Activated T-cell treated with anti-CD3 and anti-CD28 coated beads for 4 hours (primary cell): ENCODE data around the gene MAP3K14.
"Not testable (repeated sequence)": the region's sequence is repeated elsewhere in the genome, so short reads cannot be mapped to it uniquely, and the experiment has no call there.

ENCODE experiments used
- DNase-seq: peaks from one replicate; pipeline ENCODE4 v3.0.0-alpha.2; 2020

Gene MAP3K14

GRCh38 chr17:45314741-45315647 lies 1.8 kb downstream of the MAP3K14 start:
- no peak for DNase-seq

DNA sequence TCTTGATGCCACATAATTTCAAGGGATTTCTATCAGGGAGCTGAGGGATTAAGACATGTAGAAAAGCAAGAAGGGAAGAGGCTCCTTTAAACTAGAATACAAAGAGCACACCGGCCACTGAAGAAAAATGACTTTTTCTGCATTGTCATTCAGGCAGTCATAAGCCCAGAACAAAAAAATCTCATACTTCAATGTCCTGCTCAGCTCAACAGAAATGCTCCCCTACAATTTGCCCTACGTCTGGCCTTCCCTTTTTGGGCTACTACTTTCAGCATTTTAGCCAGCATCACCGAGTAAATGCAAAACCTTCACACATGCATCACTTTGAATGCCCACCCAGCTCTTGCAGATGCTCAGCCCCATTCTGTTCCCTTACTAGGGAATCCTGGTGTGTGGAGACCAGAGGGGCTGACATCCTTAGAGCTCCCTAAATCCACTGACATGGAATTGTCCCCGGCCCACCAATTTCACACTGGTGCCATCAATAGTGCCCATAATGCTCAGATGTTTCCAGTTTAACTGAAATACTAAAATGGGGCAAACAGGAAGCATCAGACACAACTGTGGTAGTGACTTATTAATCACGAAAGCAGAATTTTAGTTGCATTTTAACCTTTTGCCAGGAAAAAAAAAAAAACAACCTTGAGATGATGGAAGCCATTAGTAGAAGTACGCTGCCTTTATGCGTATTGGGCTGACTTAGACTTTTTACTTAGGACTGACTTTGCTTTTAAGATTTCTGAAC lies 2.7 kb downstream of the MAP3K14 start:
- DNase-seq = no peak

DNA sequence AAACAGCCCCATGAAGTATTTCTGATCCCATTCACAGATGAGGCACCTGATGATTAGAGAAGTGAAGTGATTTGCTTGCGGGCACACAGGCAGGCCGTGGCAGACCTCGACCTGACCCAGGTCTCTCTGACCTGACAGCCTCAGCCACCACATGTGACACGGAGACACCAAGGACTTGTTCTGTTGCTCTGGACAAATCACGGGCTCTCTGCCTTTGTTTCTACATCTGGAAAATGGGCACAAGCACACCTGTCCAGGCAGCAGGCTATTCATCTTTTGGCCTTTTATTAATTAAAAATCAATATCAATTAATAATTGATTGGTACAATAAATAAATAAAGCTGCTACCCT lies 3.4 kb downstream of the MAP3K14 start:
- no peak for DNase-seq

DNA sequence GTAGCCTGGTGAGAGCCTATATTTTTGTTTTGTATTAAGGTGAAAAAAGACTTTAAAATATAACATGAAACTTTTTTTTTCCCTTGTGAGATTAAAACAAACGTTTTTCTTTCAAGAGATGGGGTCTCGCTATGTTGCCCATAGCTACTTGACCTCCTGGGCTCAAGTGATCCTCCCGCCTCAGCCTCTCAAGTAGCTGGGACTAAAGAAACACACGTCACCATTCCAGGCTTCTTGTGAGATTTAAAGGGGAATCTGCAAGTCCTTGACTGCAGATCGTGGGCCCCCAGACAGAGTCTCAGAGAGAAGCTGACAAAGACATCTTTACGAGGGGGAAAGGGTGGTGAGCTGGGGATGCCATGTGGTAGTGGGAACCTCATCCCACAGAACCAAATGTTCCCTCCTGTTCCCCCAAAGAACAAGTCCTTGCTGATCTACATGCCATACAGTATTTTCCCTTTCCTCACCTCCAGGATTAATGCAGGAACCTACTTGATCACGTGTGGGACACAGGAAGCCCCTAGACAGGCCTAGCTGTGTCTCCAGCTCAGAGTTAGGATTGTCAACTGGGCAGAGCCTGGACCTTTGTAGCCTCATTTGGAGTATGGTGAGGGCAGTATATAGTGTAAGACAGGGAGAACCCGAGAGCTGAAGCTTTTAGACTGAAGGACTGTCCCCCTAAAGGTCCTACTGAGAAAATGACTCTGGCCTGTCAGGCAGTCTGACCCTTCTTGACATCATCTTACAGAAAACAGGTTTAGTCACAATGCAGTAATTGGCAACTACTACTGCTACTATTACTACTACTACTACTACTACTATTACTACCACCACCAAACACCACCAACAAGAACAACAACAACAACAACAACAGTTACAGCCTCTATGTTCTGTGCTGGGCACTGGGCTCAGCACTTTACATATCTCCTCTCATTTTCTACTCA lies 4.1 kb downstream of the MAP3K14 start:
- DNase-seq = no peak

- peak; percentile 68 for DNase-seq
These were observed 4.9 kb downstream of the MAP3K14 start for GRCh38 chr17:45311760-45312476.

GRCh38 chr17:45311401-45311759 lies 5.4 kb downstream of the MAP3K14 start:
- no peak for DNase-seq

DNA sequence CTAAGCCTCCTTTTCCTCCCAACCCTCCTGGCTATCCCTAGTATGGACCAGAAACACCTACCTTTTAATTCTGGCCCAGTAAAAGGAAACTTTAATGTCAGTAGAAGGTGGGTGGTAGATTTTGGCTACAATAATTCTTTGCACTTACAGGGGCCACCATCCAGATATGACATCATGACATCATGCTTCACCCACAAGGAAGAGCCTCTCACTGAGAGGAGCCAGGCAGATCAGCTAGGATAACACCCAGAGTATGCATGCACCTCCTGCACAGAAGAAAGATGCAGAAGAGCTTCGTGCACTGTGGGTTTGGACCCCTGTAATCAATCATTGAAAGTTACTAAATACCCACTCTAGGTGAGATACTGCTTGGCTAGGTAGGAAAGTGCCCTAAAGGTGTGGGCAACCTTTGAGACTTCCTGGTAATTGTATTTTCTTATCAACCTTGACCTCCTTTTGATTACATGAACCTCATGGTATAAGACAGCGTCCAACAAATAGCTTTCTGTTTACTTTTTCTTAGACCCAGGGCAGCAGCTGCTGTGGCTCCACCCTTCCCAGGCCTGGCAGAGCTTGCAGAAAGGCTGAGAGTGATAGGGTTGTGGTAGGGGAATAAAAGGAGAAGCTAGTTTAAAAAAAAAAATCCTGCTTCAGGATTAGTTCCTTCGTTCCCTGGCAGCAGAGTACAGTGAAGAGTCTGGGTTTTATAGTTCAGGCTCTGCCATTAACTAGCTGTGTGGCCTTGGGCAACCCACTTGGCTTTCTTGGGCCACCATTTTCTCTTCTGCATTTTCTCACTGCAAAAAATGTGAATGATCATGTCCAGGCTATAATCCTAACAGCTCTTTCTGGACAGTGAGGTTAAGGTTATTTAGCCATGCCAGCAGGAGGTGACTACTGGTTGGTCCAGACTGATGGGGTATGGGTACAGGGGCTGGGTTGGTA lies 6.2 kb downstream of the MAP3K14 start:
- DNase-seq = no peak

GRCh38 chr17:45309400-45309799 lies 7.4 kb downstream of the MAP3K14 start:
- DNase-seq = no peak

DNA sequence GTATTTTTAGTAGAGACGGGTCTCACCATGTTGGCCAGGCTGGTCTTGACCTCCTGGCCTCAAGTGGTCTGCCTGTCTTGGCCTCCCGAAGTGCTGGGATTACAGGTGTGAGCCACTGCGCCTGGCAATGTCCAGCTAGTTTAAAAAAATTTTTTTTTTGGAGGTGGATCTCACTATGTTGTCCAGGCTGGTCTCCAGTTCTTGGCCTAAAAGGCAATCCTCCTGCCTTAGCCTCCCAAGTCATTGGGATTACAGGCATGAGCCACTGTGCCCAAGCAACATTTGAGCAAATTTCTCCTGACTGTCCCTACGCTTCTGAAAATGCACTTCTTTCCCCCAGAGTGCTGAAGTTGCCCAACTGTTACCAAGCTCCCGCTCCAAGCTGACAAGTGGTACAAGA lies 8.0 kb downstream of the MAP3K14 start:
- no peak for DNase-seq

GRCh38 chr17:45308016-45308365 lies 8.8 kb downstream of the MAP3K14 start:
- no peak for DNase-seq

- no peak for DNase-seq
These were observed 9.4 kb downstream of the MAP3K14 start for GRCh38 chr17:45307290-45308015.

DNA sequence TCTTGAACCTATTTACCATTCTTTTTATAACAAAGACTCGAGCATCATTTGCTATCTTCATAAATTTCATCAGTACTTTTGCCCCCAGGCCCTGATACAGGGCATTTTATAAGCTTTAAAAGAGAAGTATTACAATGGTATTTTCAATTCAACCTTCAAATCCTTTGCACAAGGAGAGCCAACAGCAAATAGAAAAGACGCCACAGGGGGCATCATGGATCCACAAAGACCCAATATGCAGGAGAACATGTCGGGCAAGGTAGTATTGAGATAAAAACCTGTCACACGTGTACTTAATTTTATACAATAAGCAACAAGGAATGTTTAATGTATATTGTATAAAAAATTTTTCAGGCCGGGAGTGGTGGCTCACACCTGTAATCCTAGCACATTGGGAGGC lies 10.2 kb downstream of the MAP3K14 start:
- DNase-seq = no peak

DNA sequence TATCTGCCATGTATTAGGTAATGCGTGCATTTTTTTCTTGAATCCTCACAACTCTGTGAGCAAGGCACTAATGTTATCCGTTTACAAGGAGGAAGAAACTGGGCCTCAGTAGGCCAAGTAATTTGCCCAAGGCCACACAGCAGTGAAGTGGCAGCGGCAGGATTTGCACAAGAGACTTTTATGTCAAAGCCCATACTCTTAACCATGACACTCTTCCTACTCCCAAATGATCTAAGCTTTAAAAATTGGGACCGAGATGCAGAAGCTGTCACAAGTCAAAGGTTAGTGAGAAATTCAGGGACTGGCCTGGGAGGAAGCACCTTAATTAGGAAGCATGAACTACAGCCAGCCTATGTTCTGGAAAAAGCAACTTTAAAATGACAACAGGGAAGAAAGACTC lies 10.7 kb downstream of the MAP3K14 start:
- DNase-seq = no peak

GRCh38 chr17:45305530-45306087 lies 11.2 kb downstream of the MAP3K14 start:
- DNase-seq = no peak

GRCh38 chr17:45302649-45303173 lies 14.1 kb downstream of the MAP3K14 start:
- no peak for DNase-seq

DNA sequence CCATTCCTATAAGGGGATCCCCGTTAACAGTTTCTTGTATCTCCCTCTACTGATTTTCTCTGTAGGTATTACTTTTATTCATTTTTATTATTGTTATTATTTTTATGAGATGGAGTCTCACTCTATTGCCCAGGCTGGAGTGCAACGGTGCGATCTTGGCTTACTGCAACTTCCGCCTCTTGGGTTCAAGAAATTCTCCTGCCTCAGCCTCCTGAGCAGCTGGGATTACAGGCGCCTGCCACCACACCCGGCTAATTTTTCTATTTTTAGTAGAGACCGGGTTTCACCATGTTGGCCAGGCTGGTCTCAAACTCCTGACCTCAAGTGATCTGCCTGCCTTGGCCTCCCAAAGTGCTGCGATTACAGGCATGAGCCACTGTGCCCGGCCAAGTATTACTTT lies 14.6 kb downstream of the MAP3K14 start:
- DNase-seq = not testable (repeated sequence)

- no peak for DNase-seq
These were observed 15.1 kb downstream of the MAP3K14 start for GRCh38 chr17:45301674-45302073.

DNA sequence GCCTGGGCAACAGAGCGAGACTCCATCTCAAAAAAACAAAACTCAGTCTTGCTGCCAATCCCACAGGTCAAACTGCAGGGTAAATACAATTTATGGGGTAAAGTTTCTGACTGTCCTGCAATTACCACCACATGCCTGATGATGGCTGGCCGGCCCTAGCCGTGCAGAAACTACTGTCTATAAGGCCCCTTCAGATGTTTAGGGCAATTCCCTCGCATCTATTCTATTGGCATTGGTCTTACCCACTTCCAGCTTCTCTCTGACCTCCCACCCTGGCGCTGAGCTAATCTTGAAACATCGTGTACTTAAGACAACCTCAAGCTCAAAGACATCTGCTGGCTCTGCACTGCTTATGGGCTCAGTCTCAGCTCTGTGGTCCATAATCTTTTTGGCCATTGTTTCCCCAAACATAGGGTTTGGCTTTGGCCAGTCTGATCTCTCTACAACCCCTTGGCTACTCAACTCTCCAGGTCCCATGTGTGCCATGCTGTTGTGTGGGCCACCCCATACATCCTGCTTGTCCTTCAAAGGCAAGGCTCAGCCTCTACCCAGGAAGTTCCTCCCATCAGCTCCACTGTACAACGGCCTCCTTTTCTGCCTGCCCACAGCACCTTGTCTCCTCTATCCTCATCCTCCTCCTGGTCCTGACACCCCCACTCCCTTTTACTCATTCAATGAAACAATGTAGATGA lies 16.6 kb downstream of the MAP3K14 start:
- DNase-seq = no peak

- no peak for DNase-seq
These were observed 17.5 kb downstream of the MAP3K14 start for GRCh38 chr17:45299361-45299760.
